SK-N-MC (cell line): Measurements from ENCODE around the gene MIF.

ENCODE experiments used
- EZH2 ChIP-seq: fragments of 200-600 bp; sonication (generic); IDR thresholded peaks from one replicate; pipeline ENCODE4 v1.6.1; 2017; ENCODE audit warnings: antibody characterized with exemption
- POLR2AphosphoS5 ChIP-seq: IDR thresholded peaks from 2 replicates; pipeline ENCODE4 v1.6.1; 2012; ENCODE audit warnings: mild to moderate bottlenecking, low read depth, low read length, borderline replicate concordance

DNA sequence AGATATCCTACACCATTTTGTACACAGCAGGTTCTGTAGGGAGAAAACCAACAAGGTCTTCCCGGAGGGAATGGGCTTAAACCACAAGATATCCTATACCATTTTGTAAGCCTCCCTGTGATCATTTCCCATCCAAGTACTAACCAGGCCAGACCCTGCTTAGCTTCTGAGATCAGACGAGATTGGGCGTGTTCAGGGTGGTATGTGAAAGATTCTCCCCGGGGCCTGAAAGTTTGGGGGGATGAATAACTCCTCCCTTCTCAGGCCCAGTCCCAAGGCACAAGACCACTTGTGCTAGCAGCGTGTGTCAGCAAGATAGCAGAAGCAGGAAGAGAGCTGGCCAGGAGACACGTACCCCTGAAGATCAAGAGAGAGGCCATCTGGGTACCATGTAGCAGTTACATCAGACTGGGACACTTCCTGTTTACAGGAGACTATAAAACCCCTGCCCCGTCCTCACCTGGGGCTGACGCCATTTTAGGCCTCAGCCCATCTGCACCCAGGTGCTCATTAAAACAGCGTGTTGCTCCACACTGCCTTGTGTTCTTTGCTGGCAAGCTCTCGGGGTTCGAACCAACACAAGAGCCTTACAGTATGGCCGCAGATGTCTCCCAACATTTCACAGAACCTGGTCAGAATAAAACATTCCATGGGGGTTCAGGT, 17.3 kb downstream of the MIF start:
- no peak for TF ChIP-seq POLR2AphosphoS5
- no peak for TF ChIP-seq EZH2
